ENCODE measurements around the gene MAB21L4.

The MAB21L4 gene

GRCh38 chr2:240876475-240877251 is 19.3 kb downstream of the MAB21L4 start:
- no peak for DNase-seq

GRCh38 chr2:240876035-240876474 is 19.9 kb downstream of the MAB21L4 start:
- no peak for DNase-seq

- no peak for DNase-seq
Observed at GRCh38 chr2:240875228-240876034, 20.5 kb downstream of the MAB21L4 start.

GRCh38 chr2:240874715-240875227 is 21.2 kb downstream of the MAB21L4 start:
- DNase-seq: no peak

GRCh38 chr2:240873805-240874714 is 21.9 kb downstream of the MAB21L4 start:
- DNase-seq: no peak

GRCh38 chr2:240873098-240873788 is 22.7 kb downstream of the MAB21L4 start:
- no peak for DNase-seq

GRCh38 chr2:240872317-240873097 is 23.4 kb downstream of the MAB21L4 start:
- no peak for DNase-seq

GRCh38 chr2:240871071-240871958 is 24.6 kb downstream of the MAB21L4 start:
- DNase-seq: no peak

GRCh38 chr2:240869956-240870875 is 25.7 kb downstream of the MAB21L4 start:
- no peak for DNase-seq

- no peak for DNase-seq
Observed at GRCh38 chr2:240869109-240869955, 26.6 kb downstream of the MAB21L4 start.

GRCh38 chr2:240868286-240869108 is 27.5 kb downstream of the MAB21L4 start, which contains the start of gene AGXT:
AGXT (plus strand) TSS chr2:240868824; CDS start chr2:240868866, 42 bp downstream.
- no peak for DNase-seq

- no peak for DNase-seq
Observed at GRCh38 chr2:240865391-240865790, 30.6 kb downstream of the MAB21L4 start.

GRCh38 chr2:240864475-240864874 is 31.5 kb downstream of the MAB21L4 start:
- DNase-seq: no peak

GRCh38 chr2:240861547-240861946 is 34.4 kb downstream of the MAB21L4 start:
- no peak for DNase-seq

- DNase-seq: no peak
Observed at GRCh38 chr2:240858871-240859270, 37.1 kb downstream of the MAB21L4 start.

- no peak for DNase-seq
Observed at GRCh38 chr2:240858321-240858720, 37.6 kb downstream of the MAB21L4 start.

Data from central memory CD4-positive, alpha-beta T cell (primary cell).